H1 (cell line): Measurements from ENCODE around the gene UIMC1. TPM values are rescaled to one million over a fixed set of nuclear protein-coding genes. Genes with fewer than 3 reads are reported as not detected.

ENCODE experiments used
- NRF1 ChIP-seq: IDR thresholded peaks from 2 replicates; pipeline ENCODE4 v1.6.1; 2011; ENCODE audit warnings: mild to moderate bottlenecking, low read depth, low read length, improper control_type of control experiment
- POLR2A ChIP-seq, 2 experiments: IDR thresholded peaks; 1 replicate in 1 of 2; 2 replicates in 1 of 2; pipeline ENCODE4 v1.6.1; 2011; ENCODE audit warnings: low read depth in 2 of 2, low read length in 2 of 2, mild to moderate bottlenecking in 2 of 2; ENCODE audit errors: control extremely low read depth in 1 of 2
- RXRA ChIP-seq: IDR thresholded peaks from 2 replicates; pipeline ENCODE4 v1.6.1; 2011; ENCODE audit warnings: low read depth, mild to moderate bottlenecking, low read length, moderate library complexity; ENCODE audit not compliant: insufficient read depth
- SP1 ChIP-seq: IDR thresholded peaks from 2 replicates; pipeline ENCODE4 v1.6.1; 2011; ENCODE audit warnings: low read depth, low read length
- polyA plus RNA-seq, 7 experiments: library from polyadenylated mRNA; depleted of rRNA in 3 of 7; stranded (reverse) in 5 of 7; unstranded in 2 of 7; fragments of >200 nt in 5 of 7; fragments of 200-250 nt in 2 of 7; gene quantifications; 1 replicate in 5 of 7; 2 replicates in 1 of 7; 4 replicates in 1 of 7; pipeline versions ENCODE4 v1.2.1 to v1.2.3, GENCODE V29; 2011 to 2013; ENCODE audit warnings: missing spikeins in 2 of 7, mixed read lengths in 2 of 7
- total RNA-seq: library from RNA; stranded (reverse); fragmentation: NEBNext Ultra II Directional; extraction: Animal tissue kit (Norgen Biotek cat#: 25700); gene quantifications from 2 replicates; pipeline ENCODE4 v1.2.1, GENCODE V29; 2021

The UIMC1 gene
- total and polyA plus RNA-seq, 2 of the 8 experiments (the other 6 are each of a cell fraction or from before 2014, with no cell fraction given), result 12.8 to 43.7 TPM

GRCh38 chr5:176881021-176881749 is 125.4 kb downstream of the UIMC1 start (continued):
- TF ChIP-seq NRF1 (no peak), SP1 (no peak), POLR2A (IDR thresholded peaks at IDR 0.05; ENCODE audit: control extremely low read depth in 1 of 2, low read depth in 2 of 2, low read length in 2 of 2) (no peak), RXRA (no peak)
